GM12891 (cell line): ENCODE results near the gene NUB1.

Experiments
- DNase-seq: peaks from one replicate; pipeline ENCODE4 v3.0.0; 2011; ENCODE audit warnings: low spot score; ENCODE audit not compliant: insufficient read length
- FAIRE-seq: peaks from 2 replicates; lab custom pipeline; 2011; peaks lifted over from hg19 to GRCh38; lab: Jason Lieb, UNC
- PAX5 ChIP-seq: IDR thresholded peaks from 2 replicates; pipeline ENCODE4 v1.6.1; 2011; ENCODE audit warnings: low read length, moderate library complexity, mild to moderate bottlenecking; ENCODE audit not compliant: insufficient read depth, severe bottlenecking
- POLR2A ChIP-seq: IDR thresholded peaks from 2 replicates; pipeline ENCODE4 v1.6.1; 2011; ENCODE audit warnings: low read depth, low read length, control low read depth
- POLR2AphosphoS5 ChIP-seq: IDR thresholded peaks from 2 replicates; pipeline ENCODE4 v1.6.1; 2011; ENCODE audit warnings: low read depth, low read length, control low read depth
- POU2F2 ChIP-seq: IDR thresholded peaks from 2 replicates; pipeline ENCODE4 v1.6.1; 2011; ENCODE audit warnings: low read depth, mild to moderate bottlenecking, control low read depth, low read length, moderate library complexity
- SPI1 ChIP-seq: IDR thresholded peaks from 2 replicates; pipeline ENCODE4 v1.6.1; 2011; ENCODE audit warnings: low read depth, low read length, control low read depth
- TAF1 ChIP-seq: IDR thresholded peaks from 2 replicates; pipeline ENCODE4 v1.6.1; 2011; ENCODE audit warnings: low read depth, low read length, control low read depth

The NUB1 gene

DNA sequence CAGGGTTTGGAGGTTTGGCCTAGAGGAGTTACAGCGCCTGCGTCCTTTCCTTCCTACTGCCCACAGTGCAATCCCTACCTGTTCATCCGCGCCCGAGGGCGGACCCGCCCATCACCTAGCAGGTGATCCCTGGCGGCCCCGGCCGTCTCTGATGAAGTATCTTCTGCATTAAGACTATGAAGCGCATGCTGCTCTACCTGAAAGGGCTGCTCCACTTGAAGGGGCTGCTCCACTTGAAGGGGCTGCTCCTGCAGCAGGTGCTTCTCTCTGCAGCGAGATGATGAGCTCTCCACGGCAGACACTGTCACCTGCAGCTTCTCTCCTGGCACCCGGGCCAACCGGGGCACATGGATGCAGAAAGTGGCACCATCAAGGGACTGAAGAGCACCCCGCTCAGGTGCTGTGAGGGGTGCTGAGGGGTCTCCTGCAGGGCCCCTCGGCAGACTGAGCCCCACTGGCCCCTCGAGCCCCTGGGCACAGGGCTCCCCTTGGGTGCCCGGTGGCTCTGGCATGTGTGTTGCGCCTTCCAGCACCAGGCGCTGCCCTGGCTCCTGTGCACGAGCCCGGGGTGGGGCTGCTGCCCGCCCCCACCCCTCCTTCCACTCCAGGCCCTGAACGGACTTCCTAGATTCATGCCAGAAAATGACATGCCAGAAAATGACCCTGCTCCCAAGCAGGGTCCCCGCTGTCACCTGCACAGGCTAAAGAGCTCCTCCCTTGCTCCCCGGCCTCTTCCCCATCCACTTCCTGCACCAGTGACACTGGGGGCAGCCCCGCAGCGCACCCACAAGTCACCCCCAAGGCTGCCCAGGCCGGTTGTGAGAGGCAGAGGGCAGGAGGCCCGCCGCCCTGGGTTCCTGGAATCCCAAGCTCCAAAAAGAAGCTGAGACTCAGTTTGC, 38.8 kb downstream of the NUB1 start:
- TF ChIP-seq SPI1 (no peak), POLR2AphosphoS5 (no peak), POU2F2 (no peak), TAF1 (no peak), POLR2A (no peak), PAX5 (no peak)
- FAIRE-seq (no peak), DNase-seq (peak; percentile 53)

GRCh38 chr7:151381098-151381347, 39.4 kb downstream of the NUB1 start:
- no peak for TF ChIP-seq POLR2AphosphoS5
- TF ChIP-seq TAF1: no peak
- TF ChIP-seq SPI1: peak; percentile 74
- DNase-seq (peak; percentile 65), FAIRE-seq (peak; percentile 56)

- TF ChIP-seq POLR2A: no peak
- DNase-seq: peak; percentile 73
- peak; percentile 75 for FAIRE-seq
Observed at GRCh38 chr7:151381348-151382078, 39.9 kb downstream of the NUB1 start.

DNA sequence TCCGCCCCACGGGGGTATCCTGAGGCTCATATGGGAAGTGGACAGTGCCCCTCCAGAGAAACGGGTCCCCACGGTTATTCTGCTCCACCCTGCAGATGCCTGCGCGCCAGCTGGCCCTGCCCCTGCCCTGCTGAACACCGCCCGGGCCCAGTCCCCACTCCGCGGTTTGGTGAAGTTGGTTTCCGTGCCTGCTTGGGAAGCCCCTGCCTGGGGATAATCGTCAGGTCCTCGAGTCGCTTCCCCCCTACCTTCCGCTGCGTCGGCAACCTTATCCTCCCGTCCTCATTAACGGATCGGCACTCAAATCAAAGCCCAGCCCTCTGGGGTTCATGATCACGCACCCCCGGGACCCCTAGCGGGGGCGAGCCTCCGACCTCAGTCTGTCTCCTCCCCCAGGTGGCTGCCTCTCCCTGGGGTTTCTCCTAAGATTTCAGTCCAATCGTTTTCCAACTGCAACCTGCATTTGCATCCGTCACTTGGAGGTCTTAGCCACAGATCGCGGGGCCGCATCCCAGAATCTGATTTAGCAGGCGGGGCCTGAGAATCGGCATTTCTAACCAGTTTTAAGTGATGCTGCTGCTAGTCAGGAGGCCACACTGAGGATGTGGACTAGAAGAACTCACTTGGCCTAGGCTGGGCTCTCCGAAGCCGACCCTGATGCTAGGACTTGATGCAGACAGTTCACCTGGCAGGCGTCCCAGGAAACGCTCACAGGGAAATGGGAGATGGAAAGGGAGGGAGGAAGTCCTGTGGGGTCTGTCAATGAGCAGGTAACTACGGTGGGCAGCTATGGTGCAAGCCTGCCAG, 40.7 kb downstream of the NUB1 start:
- FAIRE-seq (peak; percentile 28), DNase-seq (peak; percentile 35)

GRCh38 chr7:151383638-151384351, 42.2 kb downstream of the NUB1 start:
- DNase-seq: peak; percentile 15
- FAIRE-seq: no peak
- no peak for TF ChIP-seq PAX5
- no peak for TF ChIP-seq TAF1
- TF ChIP-seq POU2F2: no peak
- no peak for TF ChIP-seq SPI1
- no peak for TF ChIP-seq POLR2A
- TF ChIP-seq POLR2AphosphoS5: no peak

More for the DNA sequence above, 40.7 kb downstream of the NUB1 start:
- no peak for TF ChIP-seq POLR2A
- no peak for TF ChIP-seq PAX5
- no peak for TF ChIP-seq POLR2AphosphoS5
- TF ChIP-seq TAF1: no peak
- TF ChIP-seq POU2F2: no peak
- TF ChIP-seq SPI1: no peak

DNA sequence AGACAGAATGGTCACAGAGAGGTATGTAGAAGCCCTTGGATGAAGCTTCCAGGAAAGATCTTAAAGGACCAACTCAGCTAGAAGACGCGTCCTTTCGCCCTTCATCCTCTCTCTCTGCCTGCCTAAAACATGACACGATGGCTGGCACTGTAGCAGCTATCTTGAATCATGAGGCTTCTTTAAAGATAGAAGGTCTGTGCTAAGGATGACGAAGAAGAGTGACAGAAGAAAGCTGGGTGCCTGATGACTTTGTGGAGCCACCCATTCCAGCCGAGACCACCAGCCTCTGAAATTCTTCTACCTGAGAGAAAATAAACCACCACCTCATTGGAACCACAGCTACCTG, 42.7 kb downstream of the NUB1 start:
- DNase-seq (peak; percentile 5), FAIRE-seq (no peak)
- no peak for TF ChIP-seq POLR2A
- no peak for TF ChIP-seq SPI1
- no peak for TF ChIP-seq PAX5
- TF ChIP-seq TAF1: no peak
- no peak for TF ChIP-seq POLR2AphosphoS5
- TF ChIP-seq POU2F2: no peak

- DNase-seq (no peak), FAIRE-seq (no peak)
- TF ChIP-seq POU2F2: no peak
Observed at GRCh38 chr7:151384776-151385625, 43.4 kb downstream of the NUB1 start.

GRCh38 chr7:151385626-151386300, 44.2 kb downstream of the NUB1 start:
- no peak for FAIRE-seq
- TF ChIP-seq TAF1 (no peak), POU2F2 (no peak), SPI1 (no peak), POLR2A (no peak), POLR2AphosphoS5 (no peak), PAX5 (no peak)
- no peak for DNase-seq
